HEK293 (cell line): ENCODE results near the gene MOCS3.

ENCODE experiments used
- ELK4 ChIP-seq: IDR thresholded peaks from 2 replicates; pipeline ENCODE4 v1.6.1; 2011; ENCODE audit warnings: mild to moderate bottlenecking, low read depth, low read length, borderline replicate concordance
- IKZF3 ChIP-seq: fragments of 450-650 bp; IDR thresholded peaks from 2 replicates; pipeline ENCODE4 v1.5.0; 2018; ENCODE audit warnings: missing biosample characterization, mild to moderate bottlenecking, missing genetic modification characterization, moderate library complexity
- KLF10 ChIP-seq: fragments of 450-650 bp; IDR thresholded peaks from 2 replicates; pipeline ENCODE4 v1.5.1; 2018; ENCODE audit warnings: missing biosample characterization, mild to moderate bottlenecking, missing genetic modification characterization
- KLF16 ChIP-seq: fragments of 450-650 bp; formaldehyde crosslinking; IDR thresholded peaks from 2 replicates; pipeline ENCODE4 v1.5.1; 2017; ENCODE audit warnings: missing biosample characterization, missing genetic modification characterization
- MEIS1 ChIP-seq: sonication (generic); formaldehyde crosslinking; IDR thresholded peaks from 2 replicates; pipeline ENCODE4 v1.8.1; 2022; ENCODE audit warnings: missing genetic modification reagents, mild to moderate bottlenecking, borderline replicate concordance
- MYNN ChIP-seq: fragments of 450-650 bp; formaldehyde crosslinking; IDR thresholded peaks from 2 replicates; pipeline ENCODE4 v1.5.1; 2016; ENCODE audit warnings: missing biosample characterization, missing genetic modification characterization, borderline replicate concordance
- PATZ1 ChIP-seq: fragments of 450-650 bp; formaldehyde crosslinking; IDR thresholded peaks from 2 replicates; pipeline ENCODE4 v1.5.1; 2016; ENCODE audit warnings: missing biosample characterization, missing genetic modification characterization
- PRDM4 ChIP-seq: fragments of 450-650 bp; formaldehyde crosslinking; IDR thresholded peaks from 2 replicates; pipeline ENCODE4 v1.5.1; 2017; ENCODE audit warnings: missing biosample characterization, missing genetic modification characterization
- SCRT1 ChIP-seq: fragments of 450-650 bp; formaldehyde crosslinking; IDR thresholded peaks from 2 replicates; pipeline ENCODE4 v1.5.1; 2016; ENCODE audit warnings: missing biosample characterization, missing genetic modification characterization, borderline replicate concordance
- SCRT2 ChIP-seq: fragments of 450-650 bp; formaldehyde crosslinking; IDR thresholded peaks from 2 replicates; pipeline ENCODE4 v1.5.1; 2016; ENCODE audit warnings: missing biosample characterization, missing genetic modification characterization
- SP2 ChIP-seq: fragments of 450-650 bp; formaldehyde crosslinking; IDR thresholded peaks from 2 replicates; pipeline ENCODE4 v1.5.1; 2016; ENCODE audit warnings: missing biosample characterization, missing genetic modification characterization
- ZBTB1 ChIP-seq: fragments of 450-650 bp; formaldehyde crosslinking; IDR thresholded peaks from 2 replicates; pipeline ENCODE4 v1.5.1; 2016; ENCODE audit warnings: missing biosample characterization, missing genetic modification characterization
- ZNF140 ChIP-seq: fragments of 450-650 bp; formaldehyde crosslinking; IDR thresholded peaks from 2 replicates; pipeline ENCODE4 v1.5.1; 2016; ENCODE audit warnings: missing biosample characterization, missing genetic modification characterization
- ZNF16 ChIP-seq: fragments of 450-650 bp; formaldehyde crosslinking; IDR thresholded peaks from 2 replicates; pipeline ENCODE4 v1.5.1; 2016; ENCODE audit warnings: low read depth, missing biosample characterization, missing genetic modification characterization
- ZNF169 ChIP-seq: fragments of 450-650 bp; formaldehyde crosslinking; IDR thresholded peaks from 2 replicates; pipeline ENCODE4 v1.5.1; 2016; ENCODE audit warnings: missing biosample characterization, missing genetic modification characterization
- ZNF18 ChIP-seq: fragments of 450-650 bp; formaldehyde crosslinking; IDR thresholded peaks from 2 replicates; pipeline ENCODE4 v1.5.1; 2016; ENCODE audit warnings: missing biosample characterization, missing genetic modification characterization
- ZNF202 ChIP-seq: fragments of 450-650 bp; formaldehyde crosslinking; IDR thresholded peaks from 2 replicates; pipeline ENCODE4 v1.5.1; 2016; ENCODE audit warnings: missing biosample characterization, missing genetic modification characterization, borderline replicate concordance
- ZNF23 ChIP-seq: fragments of 450-650 bp; formaldehyde crosslinking; IDR thresholded peaks from 2 replicates; pipeline ENCODE4 v1.5.1; 2016; ENCODE audit warnings: missing biosample characterization, missing genetic modification characterization, borderline replicate concordance
- ZNF362 ChIP-seq: fragments of 450-650 bp; formaldehyde crosslinking; IDR thresholded peaks from 2 replicates; pipeline ENCODE4 v1.5.1; 2016; ENCODE audit warnings: missing biosample characterization, missing genetic modification characterization
- ZNF366 ChIP-seq: fragments of 450-650 bp; formaldehyde crosslinking; conservative IDR thresholded peaks from 2 replicates; pipeline ENCODE4 v1.5.1; 2016; ENCODE audit warnings: missing biosample characterization, missing genetic modification characterization
- ZNF394 ChIP-seq: fragments of 450-650 bp; formaldehyde crosslinking; IDR thresholded peaks from 2 replicates; pipeline ENCODE4 v1.5.1; 2016; ENCODE audit warnings: missing biosample characterization, missing genetic modification characterization, mild to moderate bottlenecking, moderate library complexity, borderline replicate concordance
- ZNF560 ChIP-seq: fragments of 450-650 bp; formaldehyde crosslinking; IDR thresholded peaks from 2 replicates; pipeline ENCODE4 v1.5.1; 2017; ENCODE audit warnings: missing biosample characterization, missing genetic modification characterization, borderline replicate concordance
- ZNF580 ChIP-seq: fragments of 450-650 bp; formaldehyde crosslinking; IDR thresholded peaks from 2 replicates; pipeline ENCODE4 v1.5.1; 2016; ENCODE audit warnings: missing biosample characterization, missing genetic modification characterization
- ZNF610 ChIP-seq: fragments of 450-650 bp; formaldehyde crosslinking; IDR thresholded peaks from 2 replicates; pipeline ENCODE4 v1.5.1; 2016; ENCODE audit warnings: missing biosample characterization, missing genetic modification characterization, borderline replicate concordance
- ZNF645 ChIP-seq: fragments of 450-650 bp; formaldehyde crosslinking; IDR thresholded peaks from 2 replicates; pipeline ENCODE4; 2016; ENCODE audit warnings: missing biosample characterization, missing genetic modification characterization
- ZNF670 ChIP-seq: fragments of 450-650 bp; formaldehyde crosslinking; IDR thresholded peaks from 2 replicates; pipeline ENCODE4 v1.5.1; 2016; ENCODE audit warnings: missing biosample characterization, missing genetic modification characterization, low read depth
- ZNF701 ChIP-seq: fragments of 450-650 bp; formaldehyde crosslinking; IDR thresholded peaks from 2 replicates; pipeline ENCODE4 v1.5.1; 2016; ENCODE audit warnings: missing biosample characterization, missing genetic modification characterization
- ZSCAN23 ChIP-seq: fragments of 450-650 bp; formaldehyde crosslinking; IDR thresholded peaks from 2 replicates; pipeline ENCODE4 v1.5.1; 2016; ENCODE audit warnings: missing biosample characterization, missing genetic modification characterization
- ZSCAN30 ChIP-seq: fragments of 450-650 bp; IDR thresholded peaks from 2 replicates; pipeline ENCODE4 v1.5.1; 2018; ENCODE audit warnings: missing biosample characterization, mild to moderate bottlenecking, missing genetic modification characterization, moderate library complexity

MOCS3 gene

GRCh38 chr20:50929299-50930138 lies 29.1 kb upstream of the MOCS3 start (continued):
- TF ChIP-seq ZNF362 (tag by site-specific recombination) (no peak), ZNF560 (tag by site-specific recombination) (no peak), ZNF701 (tag by site-specific recombination) (no peak), ZNF23 (tag by site-specific recombination) (no peak), SCRT2 (tag by site-specific recombination) (peak; percentile 76), MEIS1 (CRISPR knock-in tag) (no peak), ZNF580 (tag by site-specific recombination) (peak; percentile 60; the same call in 1 of the 2 replicates), ZNF670 (tag by site-specific recombination) (no peak), PRDM4 (tag by site-specific recombination) (no peak), ZNF169 (tag by site-specific recombination) (no peak), ZSCAN23 (tag by site-specific recombination) (no peak), ZNF610 (tag by site-specific recombination) (no peak), ZNF18 (tag by site-specific recombination) (peak; percentile 12; the same call in 1 of the 2 replicates), ZSCAN30 (tag by site-specific recombination) (peak; percentile 96), SCRT1 (tag by site-specific recombination) (no peak), MYNN (tag by site-specific recombination) (no peak), ELK4 (no peak), ZNF140 (no peak), ZNF645 (tag by site-specific recombination) (no peak), SP2 (tag by site-specific recombination) (no peak; the same call in 1 of the 2 replicates), ZNF394 (tag by site-specific recombination) (peak; percentile 53; the same call in 1 of the 2 replicates), ZBTB1 (tag by site-specific recombination) (no peak), PATZ1 (tag by site-specific recombination) (peak; percentile 97), KLF16 (tag by site-specific recombination) (peak; percentile 76; the same call in 1 of the 2 replicates), ZNF16 (tag by site-specific recombination) (no peak), ZNF366 (tag by site-specific recombination) (0 out of 2 replicates have a peak, but pooled peaks have one; percentile 25), KLF10 (tag by site-specific recombination) (peak; percentile 55), IKZF3 (tag by site-specific recombination) (peak; percentile 38; the same call in 1 of the 2 replicates), ZNF202 (no peak)
